Measurements from ENCODE around the gene TMC8.

TMC8 gene

DNA sequence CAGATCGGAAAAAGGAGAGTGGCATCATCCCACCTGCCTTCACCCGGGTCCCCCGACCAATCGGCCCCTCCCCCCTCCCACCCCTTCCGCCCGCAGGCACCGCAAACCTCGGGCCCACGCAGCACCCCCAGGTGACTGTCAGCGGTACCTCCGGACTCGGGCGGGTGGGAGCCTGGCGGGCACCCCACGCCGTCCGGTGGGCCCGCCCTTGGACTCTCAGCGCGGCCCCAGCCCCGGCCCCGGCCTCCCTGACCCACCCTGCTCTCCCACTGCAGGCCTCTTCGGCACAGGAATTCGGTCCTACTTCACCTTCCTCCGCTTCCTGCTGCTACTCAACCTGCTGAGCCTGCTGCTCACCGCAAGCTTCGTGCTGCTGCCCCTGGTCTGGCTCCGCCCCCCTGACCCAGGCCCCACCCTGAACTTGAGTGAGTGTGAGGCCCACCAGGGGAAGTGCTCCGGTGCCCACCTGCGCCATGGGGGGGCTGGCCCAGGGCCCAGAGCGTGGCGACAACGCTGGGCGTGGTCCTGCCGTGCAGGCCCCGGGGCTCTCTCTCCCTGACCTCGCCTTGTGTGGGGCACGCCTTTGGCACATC is 1.6 kb downstream of the TMC8 start:
- TF ChIP-seq, protein P1, sequence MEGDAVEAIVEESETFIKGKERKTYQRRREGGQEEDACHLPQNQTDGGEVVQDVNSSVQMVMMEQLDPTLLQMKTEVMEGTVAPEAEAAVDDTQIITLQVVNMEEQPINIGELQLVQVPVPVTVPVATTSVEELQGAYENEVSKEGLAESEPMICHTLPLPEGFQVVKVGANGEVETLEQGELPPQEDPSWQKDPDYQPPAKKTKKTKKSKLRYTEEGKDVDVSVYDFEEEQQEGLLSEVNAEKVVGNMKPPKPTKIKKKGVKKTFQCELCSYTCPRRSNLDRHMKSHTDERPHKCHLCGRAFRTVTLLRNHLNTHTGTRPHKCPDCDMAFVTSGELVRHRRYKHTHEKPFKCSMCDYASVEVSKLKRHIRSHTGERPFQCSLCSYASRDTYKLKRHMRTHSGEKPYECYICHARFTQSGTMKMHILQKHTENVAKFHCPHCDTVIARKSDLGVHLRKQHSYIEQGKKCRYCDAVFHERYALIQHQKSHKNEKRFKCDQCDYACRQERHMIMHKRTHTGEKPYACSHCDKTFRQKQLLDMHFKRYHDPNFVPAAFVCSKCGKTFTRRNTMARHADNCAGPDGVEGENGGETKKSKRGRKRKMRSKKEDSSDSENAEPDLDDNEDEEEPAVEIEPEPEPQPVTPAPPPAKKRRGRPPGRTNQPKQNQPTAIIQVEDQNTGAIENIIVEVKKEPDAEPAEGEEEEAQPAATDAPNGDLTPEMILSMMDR (IDR thresholded peaks at IDR 0.05; ENCODE audit: borderline replicate concordance, control extremely low read depth, extremely low read depth, insufficient read depth, missing control alignments), result no peak
- no peak for DNase-seq (ENCODE audit: low spot score)
- in situ Hi-C loops (cut with MboI; ENCODE audit: low sequenced_read_pairs, unreplicated experiment), result no loop called here

DNA sequence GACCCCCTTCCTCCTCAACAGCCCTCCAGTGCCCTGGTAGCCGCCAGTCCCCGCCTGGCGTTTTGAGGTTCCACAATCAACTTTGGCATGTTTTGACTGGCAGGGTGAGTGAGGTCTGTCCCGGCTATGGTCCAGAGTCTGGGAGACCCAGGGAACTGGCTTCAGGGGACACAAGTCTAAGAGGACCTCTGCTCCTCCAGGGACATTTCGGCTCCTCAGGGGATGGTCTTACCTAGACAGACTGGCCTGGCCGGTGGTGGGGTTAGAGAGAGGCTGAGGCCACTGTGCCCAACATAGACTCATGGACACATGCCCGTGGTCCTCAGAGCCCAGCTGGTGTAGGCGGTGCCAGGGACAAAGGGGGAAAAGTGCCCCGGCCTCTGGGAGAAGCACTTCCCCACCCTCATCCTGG is 2.2 kb downstream of the TMC8 start:
- DNase-seq (ENCODE audit: low spot score), result no peak
- TF ChIP-seq, protein P1 (IDR thresholded peaks at IDR 0.05; ENCODE audit: borderline replicate concordance, control extremely low read depth, extremely low read depth, insufficient read depth, missing control alignments), result no peak
- in situ Hi-C loops (cut with MboI; ENCODE audit: low sequenced_read_pairs, unreplicated experiment), result no loop called here

DNA sequence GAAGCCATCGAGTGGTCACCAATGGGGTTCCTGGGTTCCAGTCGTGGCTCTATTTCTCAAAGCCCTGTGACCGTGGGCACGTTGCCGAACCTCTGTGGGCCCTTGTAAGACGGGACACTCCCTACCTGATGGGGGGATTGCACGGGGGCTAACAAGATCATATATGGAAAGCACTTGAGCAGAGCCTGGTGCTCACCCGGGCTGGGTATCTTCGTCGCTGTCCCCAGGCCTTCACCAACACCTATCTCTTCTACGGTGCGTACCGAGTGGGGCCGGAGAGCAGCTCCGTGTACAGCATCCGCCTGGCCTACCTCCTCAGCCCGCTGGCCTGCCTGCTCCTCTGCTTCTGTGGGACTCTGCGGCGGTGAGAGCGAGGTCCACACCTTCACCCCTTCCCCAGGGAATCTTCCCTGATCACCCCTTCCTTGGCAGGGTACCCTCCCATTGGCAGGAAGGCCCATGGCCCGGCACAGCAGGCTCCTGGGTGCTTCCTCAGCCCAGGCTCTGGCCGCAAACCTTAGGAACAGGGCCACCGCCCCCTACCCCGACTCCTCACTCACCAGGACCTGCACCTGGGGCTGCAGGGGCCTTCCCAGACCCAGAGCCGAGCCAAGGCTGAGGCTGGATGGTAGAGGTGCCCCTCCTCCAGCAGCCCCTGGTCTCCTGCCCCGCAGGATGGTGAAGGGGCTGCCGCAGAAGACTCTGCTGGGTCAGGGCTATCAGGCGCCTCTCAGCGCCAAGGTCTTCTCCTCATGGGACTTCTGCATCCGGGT is 2.8 kb downstream of the TMC8 start:
- DNase-seq (ENCODE audit: low spot score), result no peak
- in situ Hi-C loops (cut with MboI; ENCODE audit: low sequenced_read_pairs, unreplicated experiment), result no loop called here
- TF ChIP-seq, protein P1 (IDR thresholded peaks at IDR 0.05; ENCODE audit: borderline replicate concordance, control extremely low read depth, extremely low read depth, insufficient read depth, missing control alignments), result no peak

DNA sequence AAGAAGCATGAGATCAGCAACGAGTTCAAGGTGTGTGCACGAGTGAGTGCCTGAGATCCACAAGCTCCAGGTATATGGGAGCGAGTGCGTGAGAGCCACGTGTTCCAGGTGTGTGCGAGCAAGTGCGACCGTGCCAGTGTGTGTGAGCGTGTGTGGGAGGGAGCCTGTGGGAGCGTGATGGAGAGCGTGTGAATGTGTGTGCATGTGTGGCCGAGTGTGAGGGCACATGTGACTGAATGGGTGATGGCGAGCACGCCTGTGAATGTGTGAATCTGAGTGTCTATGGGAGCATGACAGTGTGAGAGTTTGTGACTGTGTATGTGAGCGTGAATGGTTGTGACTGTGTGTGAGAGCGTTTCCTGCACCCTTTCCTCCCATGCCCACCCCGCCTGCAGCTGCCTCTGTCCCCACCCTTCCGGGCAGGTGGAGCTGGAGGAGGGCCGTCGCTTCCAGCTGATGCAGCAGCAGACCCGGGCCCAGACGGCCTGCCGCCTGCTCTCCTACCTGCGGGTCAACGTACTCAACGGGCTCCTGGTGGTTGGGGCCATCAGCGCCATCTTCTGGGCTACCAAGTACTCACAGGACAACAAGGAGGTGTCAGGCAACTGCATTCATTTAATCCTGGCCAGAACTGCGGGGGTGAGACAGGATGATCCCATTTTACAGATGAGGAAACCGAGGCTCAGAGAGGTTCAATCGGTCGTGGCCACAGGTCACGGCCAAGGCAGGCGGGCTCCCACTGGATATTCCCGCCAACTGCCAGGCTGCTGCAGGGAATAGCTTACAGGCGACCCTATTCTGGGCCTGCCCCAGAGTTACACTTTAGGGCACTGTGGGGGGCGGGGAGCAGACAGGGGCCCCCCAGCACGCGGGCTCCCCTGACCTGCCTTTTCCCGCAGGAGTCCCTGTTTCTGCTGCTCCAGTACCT is 3.7 kb downstream of the TMC8 start:
- TF ChIP-seq, protein P1 (IDR thresholded peaks at IDR 0.05; ENCODE audit: borderline replicate concordance, control extremely low read depth, extremely low read depth, insufficient read depth, missing control alignments), result peak; percentile 78
- no peak for DNase-seq (ENCODE audit: low spot score)

DNA sequence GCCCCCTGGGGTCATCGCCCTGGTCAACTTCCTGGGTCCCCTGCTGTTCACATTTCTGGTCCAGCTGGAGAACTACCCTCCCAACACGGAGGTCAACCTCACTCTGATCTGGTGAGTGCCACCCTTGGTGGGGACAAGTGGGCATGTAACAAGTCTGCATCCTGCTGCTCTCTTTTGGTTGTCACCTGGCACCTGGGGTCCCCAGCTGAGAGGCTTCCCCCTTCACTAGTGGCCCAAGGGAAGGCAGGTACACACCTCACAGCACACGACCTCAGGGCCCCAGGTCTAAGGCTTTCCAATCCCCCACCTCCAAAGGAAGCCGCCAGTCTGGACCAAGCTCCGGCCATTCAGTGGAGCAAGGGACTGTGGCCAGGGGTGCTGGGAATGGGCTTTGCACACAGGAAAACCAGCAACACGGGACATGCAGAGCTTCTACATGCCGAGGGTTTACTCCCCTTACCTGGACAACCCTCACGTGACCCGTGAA is 4.4 kb downstream of the TMC8 start:
- no peak for DNase-seq (ENCODE audit: low spot score)
- in situ Hi-C loops (cut with MboI; ENCODE audit: low sequenced_read_pairs, unreplicated experiment), result no loop called here
- TF ChIP-seq, protein P1 (IDR thresholded peaks at IDR 0.05; ENCODE audit: borderline replicate concordance, control extremely low read depth, extremely low read depth, insufficient read depth, missing control alignments), result no peak

More for the DNA sequence above, 3.7 kb downstream of the TMC8 start:
- in situ Hi-C loops (cut with MboI; ENCODE audit: low sequenced_read_pairs, unreplicated experiment), result no loop called here

DNA sequence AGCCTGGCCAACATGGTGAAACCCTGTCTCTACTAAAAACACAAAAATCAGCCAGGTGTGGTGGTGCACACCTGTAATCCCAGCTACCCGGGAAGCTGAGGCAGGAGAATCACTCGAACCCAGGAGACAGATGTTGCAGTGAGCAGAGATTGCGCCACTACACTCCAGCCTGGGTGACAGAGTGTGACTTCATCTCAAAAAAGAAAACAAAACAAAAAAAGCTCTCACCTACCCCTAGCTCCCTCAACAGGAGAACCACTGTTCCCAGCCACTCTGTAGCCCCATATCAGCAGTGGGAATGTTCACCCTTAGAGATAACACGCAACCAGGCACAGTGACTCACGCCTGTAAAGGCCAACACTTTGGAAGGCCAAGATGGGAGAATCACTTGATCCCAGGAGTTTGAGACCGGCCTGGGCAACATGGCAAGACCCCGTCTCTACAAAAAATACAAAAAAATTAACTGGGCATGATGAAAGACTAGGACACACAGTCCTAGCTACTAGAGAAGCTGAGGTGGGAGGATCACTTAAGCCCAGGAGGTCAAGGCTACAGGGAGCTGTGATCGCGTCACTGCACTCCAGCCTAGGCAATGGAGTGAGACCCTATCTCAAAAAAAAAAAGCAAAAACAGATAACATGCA is 5.4 kb downstream of the TMC8 start:
- DNase-seq (ENCODE audit: low spot score), result no peak
- TF ChIP-seq, protein P1 (IDR thresholded peaks at IDR 0.05; ENCODE audit: borderline replicate concordance, control extremely low read depth, extremely low read depth, insufficient read depth, missing control alignments), result no peak
- in situ Hi-C loops (cut with MboI; ENCODE audit: low sequenced_read_pairs, unreplicated experiment), result no loop called here

Measured in GM13976 (cell line).